ENCODE data around the gene TRAF3IP3. TPM values are rescaled to one million over a fixed set of nuclear protein-coding genes. Genes with fewer than 3 reads are reported as not detected.

The TRAF3IP3 gene
- total RNA-seq, 1 donor from 2014 or later: not detected

DNA sequence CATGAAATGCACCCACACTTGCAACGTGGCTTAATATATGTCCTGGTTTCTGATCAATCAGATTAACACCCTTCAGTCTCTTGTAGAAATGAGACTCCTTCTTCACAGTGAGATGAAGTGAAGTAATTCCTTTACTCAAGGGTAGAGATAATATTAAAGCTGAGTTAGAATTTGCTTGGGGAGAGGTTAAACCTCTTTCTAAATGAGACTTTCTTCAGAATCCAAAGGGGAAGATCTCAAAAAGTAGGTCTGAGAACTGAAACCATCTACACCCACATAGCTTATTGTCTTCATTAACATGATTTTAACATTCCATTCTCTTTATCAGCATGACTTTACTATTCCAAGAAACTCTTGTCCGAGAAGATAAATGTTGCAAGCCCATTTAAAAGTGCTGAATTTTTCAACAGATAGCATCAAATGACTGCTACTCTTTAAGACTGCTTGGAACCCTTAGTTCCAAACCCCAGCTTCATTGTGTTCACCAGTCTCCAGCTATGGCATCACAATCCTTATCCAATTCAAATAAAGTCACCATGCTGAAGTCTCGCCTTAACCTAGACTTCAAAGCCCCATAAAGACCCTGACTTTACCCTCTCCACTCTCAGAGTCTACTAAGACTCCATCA, 19.2 kb upstream of the TRAF3IP3 start:
- DNase-seq (ENCODE audit: low read depth, low spot score): no peak

GRCh38 chr1:209737118-209737505, 18.7 kb upstream of the TRAF3IP3 start:
- DNase-seq (ENCODE audit: low read depth, low spot score): no peak

DNA sequence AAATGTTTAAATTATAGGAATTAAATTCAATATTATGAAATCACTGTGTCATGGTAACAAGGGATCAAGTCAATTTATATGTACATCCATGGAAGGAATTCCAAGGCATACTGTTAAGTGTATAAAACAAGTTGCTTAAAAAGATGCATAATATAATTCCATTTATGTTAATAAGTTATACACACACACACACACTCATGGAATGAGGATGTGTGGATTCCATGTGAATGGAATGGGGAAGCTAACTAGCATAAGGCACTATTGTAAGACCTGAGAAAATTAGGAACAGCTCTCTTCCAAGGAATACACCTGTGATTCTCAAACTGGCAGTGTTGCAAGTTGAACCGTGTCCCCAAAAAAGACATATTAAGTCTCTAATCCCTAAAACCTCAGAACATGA, 17.6 kb upstream of the TRAF3IP3 start:
- no peak for DNase-seq (ENCODE audit: low read depth, low spot score)

- no peak for DNase-seq (ENCODE audit: low read depth, low spot score)
Measured at GRCh38 chr1:209741193-209741592, 14.7 kb upstream of the TRAF3IP3 start.

DNA sequence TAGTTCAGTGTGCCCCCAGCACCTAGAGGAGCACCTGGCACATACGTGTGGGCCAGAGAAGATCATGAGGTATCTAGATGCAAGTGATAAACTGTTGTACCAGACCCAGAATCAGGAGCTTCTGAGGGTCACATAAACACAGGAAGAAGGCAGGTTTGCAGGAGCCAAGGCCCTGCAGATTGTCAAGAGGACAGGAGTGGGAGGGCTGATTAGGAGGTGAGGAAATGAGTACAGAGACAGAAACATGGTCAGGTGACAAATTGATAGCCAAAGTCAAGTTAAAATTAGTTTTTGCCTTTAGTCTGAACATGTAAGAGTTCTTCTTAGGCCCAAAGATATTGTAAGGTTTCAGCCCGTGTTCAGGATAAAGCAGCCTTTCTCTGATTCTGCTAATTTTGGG, 14.0 kb upstream of the TRAF3IP3 start:
- DNase-seq (ENCODE audit: low read depth, low spot score): no peak

- no peak for DNase-seq (ENCODE audit: low read depth, low spot score)
Measured at GRCh38 chr1:209742409-209743144, 13.3 kb upstream of the TRAF3IP3 start.

- no peak for DNase-seq (ENCODE audit: low read depth, low spot score)
Measured at GRCh38 chr1:209743145-209743482, 12.7 kb upstream of the TRAF3IP3 start.

- no peak for DNase-seq (ENCODE audit: low read depth, low spot score)
Measured at GRCh38 chr1:209746451-209747165, 9.2 kb upstream of the TRAF3IP3 start.

GRCh38 chr1:209747580-209748262, 8.1 kb upstream of the TRAF3IP3 start:
- DNase-seq (ENCODE audit: low read depth, low spot score): peak; percentile 86

DNA sequence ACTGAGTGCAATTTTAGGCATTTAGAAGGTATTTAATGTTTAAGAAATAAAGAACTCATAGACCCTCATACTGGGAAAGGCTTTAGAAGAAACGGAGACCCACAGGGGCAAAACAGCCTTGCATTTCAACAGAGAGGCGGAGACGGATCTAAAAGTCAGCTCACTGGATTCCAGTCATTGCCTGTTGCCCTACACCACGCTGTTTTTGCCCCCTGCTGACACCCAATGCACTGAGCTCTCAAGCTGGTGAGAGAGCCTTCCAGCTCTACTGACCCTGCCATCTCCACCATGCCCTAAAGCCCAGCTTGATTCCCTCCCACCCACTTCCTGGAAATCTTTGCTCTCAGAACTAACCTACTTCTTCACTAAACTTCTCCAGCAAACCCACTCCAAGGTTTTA, 7.2 kb upstream of the TRAF3IP3 start:
- DNase-seq (ENCODE audit: low read depth, low spot score): no peak

DNA sequence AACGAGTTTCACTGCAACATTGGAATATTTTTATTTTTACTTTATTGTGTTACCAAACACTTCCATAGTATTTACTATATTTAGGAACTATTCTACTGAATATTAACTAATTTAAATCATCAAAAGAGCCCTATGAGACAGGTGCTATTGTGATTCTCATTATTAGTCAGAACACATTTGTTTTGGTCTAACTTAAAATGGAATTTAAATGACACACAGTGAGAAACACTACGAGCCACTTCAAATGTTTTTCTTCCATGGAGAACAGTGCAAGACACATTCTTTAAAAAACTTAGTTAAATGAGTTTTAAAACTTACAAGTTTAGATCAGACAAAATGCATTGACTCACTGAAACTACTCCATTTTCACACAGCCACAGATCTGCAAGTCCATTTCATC, 6.6 kb upstream of the TRAF3IP3 start:
- no peak for DNase-seq (ENCODE audit: low read depth, low spot score)

DNA sequence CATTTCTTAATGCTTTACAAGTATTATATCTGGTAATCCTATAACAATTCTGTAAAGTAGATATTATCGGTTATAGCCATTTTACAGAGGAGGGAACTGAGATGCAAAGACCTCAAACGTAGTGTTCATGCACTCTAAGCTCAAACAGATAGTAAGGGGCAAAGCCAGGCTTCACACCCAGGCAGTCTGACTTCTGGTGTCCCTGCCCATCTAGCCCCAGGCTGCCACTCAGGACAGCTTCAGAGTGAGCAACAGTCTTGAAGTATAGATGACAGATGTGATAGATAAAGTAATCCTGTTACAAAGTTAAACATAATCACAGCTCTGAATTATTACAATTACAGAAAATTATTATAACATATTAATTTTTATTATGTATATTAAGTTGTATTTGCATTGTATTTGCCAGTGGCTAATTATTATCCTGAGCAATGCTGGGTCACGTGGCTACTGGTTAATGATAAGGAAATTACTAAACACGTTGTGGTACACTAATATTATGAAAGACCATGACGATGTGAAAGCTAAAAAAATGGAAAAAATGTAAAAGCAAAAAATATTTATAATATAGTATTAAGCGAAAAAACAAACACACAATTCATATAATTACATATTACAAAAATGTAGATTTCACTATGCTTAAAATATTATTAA, 6.1 kb upstream of the TRAF3IP3 start:
- no peak for DNase-seq (ENCODE audit: low read depth, low spot score)

GRCh38 chr1:209751627-209752231, 4.1 kb upstream of the TRAF3IP3 start:
- DNase-seq (ENCODE audit: low read depth, low spot score): no peak

- no peak for DNase-seq (ENCODE audit: low read depth, low spot score)
Measured at GRCh38 chr1:209752890-209753289, 3.0 kb upstream of the TRAF3IP3 start.

- no peak for DNase-seq (ENCODE audit: low read depth, low spot score)
Measured at GRCh38 chr1:209755256-209755655, 597 bp upstream of the TRAF3IP3 start.

- DNase-seq (ENCODE audit: low read depth, low spot score): no peak
Measured at GRCh38 chr1:209756615-209757445, 977 bp downstream of the TRAF3IP3 start.

DNA sequence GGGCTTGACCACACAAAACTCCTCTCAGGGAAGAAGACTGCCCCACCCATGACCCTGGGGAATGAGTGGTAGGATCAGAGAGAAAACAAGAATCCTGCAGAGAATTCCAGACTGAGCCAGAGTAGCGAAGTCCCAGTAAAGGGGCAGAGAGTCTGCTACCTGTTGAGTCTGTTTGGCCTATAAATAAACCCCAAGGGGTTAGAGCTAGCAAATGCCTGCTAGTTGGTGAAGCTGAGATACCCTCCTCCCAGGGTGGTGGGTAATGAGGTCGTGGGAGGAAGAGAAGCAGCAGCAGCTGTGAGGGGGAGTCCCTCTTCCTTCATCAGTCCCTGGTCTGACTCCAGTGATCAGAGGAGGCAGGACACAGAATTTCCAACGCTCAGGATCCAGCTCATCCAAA, 2.5 kb downstream of the TRAF3IP3 start:
- DNase-seq (ENCODE audit: low read depth, low spot score): no peak

DNA sequence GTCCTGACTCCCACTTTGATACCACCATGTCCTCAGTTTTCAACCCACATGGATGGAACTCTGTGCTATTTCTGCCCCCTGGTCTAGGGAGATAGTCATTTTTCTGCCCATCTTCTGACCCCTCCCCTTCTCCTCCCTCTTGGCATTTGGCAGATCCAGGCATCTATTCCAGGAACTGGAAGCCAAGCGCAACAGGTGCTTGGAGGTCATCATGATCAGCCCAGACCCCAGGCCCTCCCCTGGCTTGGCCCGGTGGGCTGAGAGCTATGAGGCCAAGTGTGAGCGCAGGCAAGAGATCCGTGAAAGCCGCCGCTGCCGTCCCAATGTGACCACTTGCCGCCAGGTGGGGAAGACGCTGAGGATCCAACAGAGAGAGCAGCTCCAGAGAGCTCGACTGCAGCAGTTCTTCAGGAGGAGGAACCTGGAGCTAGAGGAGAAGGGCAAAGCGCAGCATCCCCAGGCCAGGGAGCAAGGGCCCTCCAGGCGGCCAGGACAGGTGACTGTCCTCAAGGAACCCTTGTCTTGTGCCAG, 4.0 kb downstream of the TRAF3IP3 start:
- DNase-seq (ENCODE audit: low read depth, low spot score): no peak

- DNase-seq (ENCODE audit: low read depth, low spot score): no peak
Measured at GRCh38 chr1:209761011-209761635, 5.3 kb downstream of the TRAF3IP3 start.

- no peak for DNase-seq (ENCODE audit: low read depth, low spot score)
Measured at GRCh38 chr1:209766051-209766450, 10.2 kb downstream of the TRAF3IP3 start.

All from pulmonary artery endothelial cell (primary cell).